ENCODE measurements around the gene KNCN. TPM values are rescaled to one million over a fixed set of nuclear protein-coding genes. Genes with fewer than 3 reads are reported as not detected.

Gene KNCN
- total and polyA plus RNA-seq, 2 experiments from 2014 or later, result not detected

- Mint-ChIP-seq H3K4me1 (peaks cover 7% of the 10 kb centered on the region), H3K9me3 (no peaks in the 10 kb centered on the region), H3K27ac (no peak overlapping the region), H3K27me3 (ENCODE audit: insufficient read depth, low read depth, poor library complexity) (no peaks in the 10 kb centered on the region), H3K4me3 (no peak overlapping the region), H3K36me3 (ENCODE audit: low read depth) (peaks cover 8% of the 10 kb centered on the region; the same call in 1 of the 3 replicates)
- DNase-seq (ENCODE audit: low spot score), result no peak
- Histone ChIP-seq H3K9me2 (ENCODE audit: insufficient read depth) (no peaks in the 10 kb centered on the region), H3K27me3 (ENCODE audit: insufficient read depth) (no peaks in the 10 kb centered on the region), H2AFZ (no peak overlapping the region), H3F3A (replicated peaks; ENCODE audit: low read depth) (no peaks in the 10 kb centered on the region), H3K4me2 (no peak overlapping the region), H3K79me2 (replicated peaks; ENCODE audit: insufficient read depth) (no peaks in the 10 kb centered on the region), H4K20me1 (replicated peaks; ENCODE audit: insufficient read depth) (no peaks in the 10 kb centered on the region), H3K27ac (ENCODE audit: low read depth) (no peak overlapping the region), H3K4me3 (no peak overlapping the region), H3K36me3 (ENCODE audit: insufficient read depth) (no peaks in the 10 kb centered on the region; the same call in 1 of the 2 replicates), H3K4me1 (ENCODE audit: insufficient read depth) (no peaks in the 10 kb centered on the region; the same call in 1 of the 2 replicates)
- TF ChIP-seq STAT1 (IDR thresholded peaks at IDR 0.05; ENCODE audit: unreplicated experiment) (no peak), ZNF114 (CRISPR knock-in tag; IDR thresholded peaks at IDR 0.05) (no peak), POLR2AphosphoS5 (IDR thresholded peaks at IDR 0.05; ENCODE audit: low read depth) (no peak)
- ATAC-seq, result no peak
These were observed 43.7 kb upstream of the KNCN start for GRCh38 chr1:46595127-46595526.

DNA sequence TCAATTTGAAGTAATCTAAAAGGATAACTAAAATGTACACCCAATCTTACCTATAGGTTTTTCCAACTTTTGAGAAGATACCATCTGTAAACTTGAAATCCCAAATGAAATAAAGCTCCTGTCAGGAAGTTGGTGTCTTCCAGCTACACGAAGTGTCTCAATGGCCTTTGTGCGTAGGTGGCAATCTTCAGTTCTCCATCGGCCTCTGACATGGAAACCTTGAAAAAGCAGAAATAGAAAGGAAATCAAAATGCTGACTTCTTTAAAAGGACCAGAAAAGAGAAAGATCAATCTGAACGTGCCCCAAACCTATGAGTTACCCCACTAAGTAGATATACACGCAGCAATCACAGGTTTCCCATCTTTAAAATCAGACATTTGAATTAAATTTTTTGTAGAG, 42.6 kb upstream of the KNCN start:
- Histone ChIP-seq H3K4me3 (no peak overlapping the region), H3K27me3 (ENCODE audit: insufficient read depth) (no peaks in the 10 kb centered on the region), H3K9me2 (ENCODE audit: insufficient read depth) (no peaks in the 10 kb centered on the region), H3K36me3 (ENCODE audit: insufficient read depth) (no peaks in the 10 kb centered on the region; the same call in 1 of the 2 replicates), H4K20me1 (replicated peaks; ENCODE audit: insufficient read depth) (no peaks in the 10 kb centered on the region), H3K4me2 (no peak overlapping the region), H3K4me1 (ENCODE audit: insufficient read depth) (no peaks in the 10 kb centered on the region; the same call in 1 of the 2 replicates), H3K79me2 (replicated peaks; ENCODE audit: insufficient read depth) (no peaks in the 10 kb centered on the region), H3K27ac (ENCODE audit: low read depth) (no peak overlapping the region), H3F3A (replicated peaks; ENCODE audit: low read depth) (no peaks in the 10 kb centered on the region), H2AFZ (no peak overlapping the region)
- Mint-ChIP-seq H3K27ac (no peak overlapping the region), H3K4me3 (no peak overlapping the region), H3K4me1 (peaks cover 4% of the 10 kb centered on the region; the same call in 1 of the 3 replicates), H3K36me3 (ENCODE audit: low read depth) (peaks cover 9% of the 10 kb centered on the region; the same call in 2 of the 3 replicates), H3K27me3 (ENCODE audit: insufficient read depth, low read depth, poor library complexity) (no peaks in the 10 kb centered on the region), H3K9me3 (no peaks in the 10 kb centered on the region)
- no peak for DNase-seq (ENCODE audit: low spot score)
- ATAC-seq, result no peak
- TF ChIP-seq ZNF114 (CRISPR knock-in tag; IDR thresholded peaks at IDR 0.05), result no peak
- TF ChIP-seq, protein P1, sequence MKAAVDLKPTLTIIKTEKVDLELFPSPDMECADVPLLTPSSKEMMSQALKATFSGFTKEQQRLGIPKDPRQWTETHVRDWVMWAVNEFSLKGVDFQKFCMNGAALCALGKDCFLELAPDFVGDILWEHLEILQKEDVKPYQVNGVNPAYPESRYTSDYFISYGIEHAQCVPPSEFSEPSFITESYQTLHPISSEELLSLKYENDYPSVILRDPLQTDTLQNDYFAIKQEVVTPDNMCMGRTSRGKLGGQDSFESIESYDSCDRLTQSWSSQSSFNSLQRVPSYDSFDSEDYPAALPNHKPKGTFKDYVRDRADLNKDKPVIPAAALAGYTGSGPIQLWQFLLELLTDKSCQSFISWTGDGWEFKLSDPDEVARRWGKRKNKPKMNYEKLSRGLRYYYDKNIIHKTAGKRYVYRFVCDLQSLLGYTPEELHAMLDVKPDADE (IDR thresholded peaks at IDR 0.05), result no peak
- no peak for TF ChIP-seq EZH2 (IDR thresholded peaks at IDR 0.05; ENCODE audit: low read depth, unreplicated experiment)
- TF ChIP-seq JUNB (IDR thresholded peaks at IDR 0.05; ENCODE audit: unreplicated experiment), result no peak
- TF ChIP-seq POLR2AphosphoS5 (IDR thresholded peaks at IDR 0.05; ENCODE audit: low read depth), result no peak
- TF ChIP-seq, protein P2, sequence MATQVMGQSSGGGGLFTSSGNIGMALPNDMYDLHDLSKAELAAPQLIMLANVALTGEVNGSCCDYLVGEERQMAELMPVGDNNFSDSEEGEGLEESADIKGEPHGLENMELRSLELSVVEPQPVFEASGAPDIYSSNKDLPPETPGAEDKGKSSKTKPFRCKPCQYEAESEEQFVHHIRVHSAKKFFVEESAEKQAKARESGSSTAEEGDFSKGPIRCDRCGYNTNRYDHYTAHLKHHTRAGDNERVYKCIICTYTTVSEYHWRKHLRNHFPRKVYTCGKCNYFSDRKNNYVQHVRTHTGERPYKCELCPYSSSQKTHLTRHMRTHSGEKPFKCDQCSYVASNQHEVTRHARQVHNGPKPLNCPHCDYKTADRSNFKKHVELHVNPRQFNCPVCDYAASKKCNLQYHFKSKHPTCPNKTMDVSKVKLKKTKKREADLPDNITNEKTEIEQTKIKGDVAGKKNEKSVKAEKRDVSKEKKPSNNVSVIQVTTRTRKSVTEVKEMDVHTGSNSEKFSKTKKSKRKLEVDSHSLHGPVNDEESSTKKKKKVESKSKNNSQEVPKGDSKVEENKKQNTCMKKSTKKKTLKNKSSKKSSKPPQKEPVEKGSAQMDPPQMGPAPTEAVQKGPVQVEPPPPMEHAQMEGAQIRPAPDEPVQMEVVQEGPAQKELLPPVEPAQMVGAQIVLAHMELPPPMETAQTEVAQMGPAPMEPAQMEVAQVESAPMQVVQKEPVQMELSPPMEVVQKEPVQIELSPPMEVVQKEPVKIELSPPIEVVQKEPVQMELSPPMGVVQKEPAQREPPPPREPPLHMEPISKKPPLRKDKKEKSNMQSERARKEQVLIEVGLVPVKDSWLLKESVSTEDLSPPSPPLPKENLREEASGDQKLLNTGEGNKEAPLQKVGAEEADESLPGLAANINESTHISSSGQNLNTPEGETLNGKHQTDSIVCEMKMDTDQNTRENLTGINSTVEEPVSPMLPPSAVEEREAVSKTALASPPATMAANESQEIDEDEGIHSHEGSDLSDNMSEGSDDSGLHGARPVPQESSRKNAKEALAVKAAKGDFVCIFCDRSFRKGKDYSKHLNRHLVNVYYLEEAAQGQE (IDR thresholded peaks at IDR 0.05; ENCODE audit: unreplicated experiment), result no peak
- no peak for TF ChIP-seq STAT1 (IDR thresholded peaks at IDR 0.05; ENCODE audit: unreplicated experiment)
- TF ChIP-seq CREB1 (CRISPR knock-in tag; IDR thresholded peaks at IDR 0.05; ENCODE audit: low read depth), result no peak
- no peak for TF ChIP-seq ZNF331 (CRISPR knock-in tag; IDR thresholded peaks at IDR 0.05; ENCODE audit: low read depth)
- TF ChIP-seq, protein P3, sequence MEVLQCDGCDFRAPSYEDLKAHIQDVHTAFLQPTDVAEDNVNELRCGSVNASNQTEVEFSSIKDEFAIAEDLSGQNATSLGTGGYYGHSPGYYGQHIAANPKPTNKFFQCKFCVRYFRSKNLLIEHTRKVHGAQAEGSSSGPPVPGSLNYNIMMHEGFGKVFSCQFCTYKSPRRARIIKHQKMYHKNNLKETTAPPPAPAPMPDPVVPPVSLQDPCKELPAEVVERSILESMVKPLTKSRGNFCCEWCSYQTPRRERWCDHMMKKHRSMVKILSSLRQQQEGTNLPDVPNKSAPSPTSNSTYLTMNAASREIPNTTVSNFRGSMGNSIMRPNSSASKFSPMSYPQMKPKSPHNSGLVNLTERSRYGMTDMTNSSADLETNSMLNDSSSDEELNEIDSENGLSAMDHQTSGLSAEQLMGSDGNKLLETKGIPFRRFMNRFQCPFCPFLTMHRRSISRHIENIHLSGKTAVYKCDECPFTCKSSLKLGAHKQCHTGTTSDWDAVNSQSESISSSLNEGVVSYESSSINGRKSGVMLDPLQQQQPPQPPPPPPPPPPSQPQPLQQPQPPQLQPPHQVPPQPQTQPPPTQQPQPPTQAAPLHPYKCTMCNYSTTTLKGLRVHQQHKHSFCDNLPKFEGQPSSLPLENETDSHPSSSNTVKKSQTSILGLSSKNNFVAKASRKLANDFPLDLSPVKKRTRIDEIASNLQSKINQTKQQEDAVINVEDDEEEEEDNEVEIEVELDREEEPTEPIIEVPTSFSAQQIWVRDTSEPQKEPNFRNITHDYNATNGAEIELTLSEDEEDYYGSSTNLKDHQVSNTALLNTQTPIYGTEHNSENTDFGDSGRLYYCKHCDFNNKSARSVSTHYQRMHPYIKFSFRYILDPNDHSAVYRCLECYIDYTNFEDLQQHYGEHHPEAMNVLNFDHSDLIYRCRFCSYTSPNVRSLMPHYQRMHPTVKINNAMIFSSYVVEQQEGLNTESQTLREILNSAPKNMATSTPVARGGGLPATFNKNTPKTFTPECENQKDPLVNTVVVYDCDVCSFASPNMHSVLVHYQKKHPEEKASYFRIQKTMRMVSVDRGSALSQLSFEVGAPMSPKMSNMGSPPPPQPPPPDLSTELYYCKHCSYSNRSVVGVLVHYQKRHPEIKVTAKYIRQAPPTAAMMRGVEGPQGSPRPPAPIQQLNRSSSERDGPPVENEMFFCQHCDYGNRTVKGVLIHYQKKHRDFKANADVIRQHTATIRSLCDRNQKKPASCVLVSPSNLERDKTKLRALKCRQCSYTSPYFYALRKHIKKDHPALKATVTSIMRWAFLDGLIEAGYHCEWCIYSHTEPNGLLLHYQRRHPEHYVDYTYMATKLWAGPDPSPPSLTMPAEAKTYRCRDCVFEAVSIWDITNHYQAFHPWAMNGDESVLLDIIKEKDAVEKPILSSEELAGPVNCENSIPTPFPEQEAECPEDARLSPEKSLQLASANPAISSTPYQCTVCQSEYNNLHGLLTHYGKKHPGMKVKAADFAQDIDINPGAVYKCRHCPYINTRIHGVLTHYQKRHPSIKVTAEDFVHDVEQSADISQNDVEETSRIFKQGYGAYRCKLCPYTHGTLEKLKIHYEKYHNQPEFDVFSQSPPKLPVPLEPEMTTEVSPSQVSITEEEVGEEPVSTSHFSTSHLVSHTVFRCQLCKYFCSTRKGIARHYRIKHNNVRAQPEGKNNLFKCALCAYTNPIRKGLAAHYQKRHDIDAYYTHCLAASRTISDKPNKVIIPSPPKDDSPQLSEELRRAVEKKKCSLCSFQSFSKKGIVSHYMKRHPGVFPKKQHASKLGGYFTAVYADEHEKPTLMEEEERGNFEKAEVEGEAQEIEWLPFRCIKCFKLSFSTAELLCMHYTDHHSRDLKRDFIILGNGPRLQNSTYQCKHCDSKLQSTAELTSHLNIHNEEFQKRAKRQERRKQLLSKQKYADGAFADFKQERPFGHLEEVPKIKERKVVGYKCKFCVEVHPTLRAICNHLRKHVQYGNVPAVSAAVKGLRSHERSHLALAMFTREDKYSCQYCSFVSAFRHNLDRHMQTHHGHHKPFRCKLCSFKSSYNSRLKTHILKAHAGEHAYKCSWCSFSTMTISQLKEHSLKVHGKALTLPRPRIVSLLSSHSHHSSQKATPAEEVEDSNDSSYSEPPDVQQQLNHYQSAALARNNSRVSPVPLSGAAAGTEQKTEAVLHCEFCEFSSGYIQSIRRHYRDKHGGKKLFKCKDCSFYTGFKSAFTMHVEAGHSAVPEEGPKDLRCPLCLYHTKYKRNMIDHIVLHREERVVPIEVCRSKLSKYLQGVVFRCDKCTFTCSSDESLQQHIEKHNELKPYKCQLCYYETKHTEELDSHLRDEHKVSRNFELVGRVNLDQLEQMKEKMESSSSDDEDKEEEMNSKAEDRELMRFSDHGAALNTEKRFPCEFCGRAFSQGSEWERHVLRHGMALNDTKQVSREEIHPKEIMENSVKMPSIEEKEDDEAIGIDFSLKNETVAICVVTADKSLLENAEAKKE (CRISPR knock-in tag; IDR thresholded peaks at IDR 0.05), result no peak
